Transverse colon (tissue), 4 donors: ENCODE measurements around the gene C5orf24. TPM values are rescaled to one million over a fixed set of nuclear protein-coding genes. Genes with fewer than 3 reads are reported as not detected.
"Not testable (repeated sequence)": the region's sequence is repeated elsewhere in the genome, so short reads cannot be mapped to it uniquely, and the experiment has no call there.

Source experiments
- DNase-seq: peaks from one replicate; pipeline ENCODE4 v3.0.0-alpha.2; 2019
- H3K27ac ChIP-seq, 4 donors: fragments of 200-600 bp; sonication (generic); 2 replicates each; pipeline ENCODE4 v1.5.1; 2016 to 2018; ENCODE audit warnings: inconsistent platforms in 4 of 4
- H3K27me3 ChIP-seq: fragments of 200-600 bp; sonication (generic); 2 replicates; pipeline ENCODE4 v1.5.1; 2017; ENCODE audit warnings: inconsistent platforms
- H3K36me3 ChIP-seq, 4 donors: fragments of 200-600 bp; sonication (generic); 2 replicates each; pipeline ENCODE4 v1.5.1; 2017 to 2019; ENCODE audit warnings: inconsistent platforms in 4 of 4
- H3K4me1 ChIP-seq, 4 donors: fragments of 200-600 bp; sonication (generic); 2 replicates each; pipeline ENCODE4 v1.5.1; 2017 to 2020; ENCODE audit warnings: inconsistent platforms in 4 of 4
- H3K4me3 ChIP-seq, 4 donors: fragments of 200-600 bp; sonication (generic); 1 replicate in 1 of 4; 2 replicates in 3 of 4; pipeline versions ENCODE4 v1.5.1 to v1.6.1; 2017 to 2019; ENCODE audit warnings: inconsistent platforms in 4 of 4
- H3K9me3 ChIP-seq, 2 donors: fragments of 200-600 bp; sonication (generic); 2 replicates each; pipeline ENCODE4 v1.5.1; 2017 to 2019; ENCODE audit warnings: inconsistent platforms in 2 of 2
- EP300 ChIP-seq: sonication (generic); formaldehyde crosslinking; IDR thresholded peaks from one replicate; pipeline ENCODE4 v1.6.1; 2017; ENCODE audit warnings: antibody characterized with exemption, low read depth
- POLR2A ChIP-seq: fragments of 450-650 bp; IDR thresholded peaks from one replicate; pipeline ENCODE4 v1.6.1; 2016; ENCODE audit warnings: antibody characterized with exemption, mild to moderate bottlenecking, moderate library complexity
- POLR2AphosphoS5 ChIP-seq, 3 donors: sonication (generic); formaldehyde crosslinking; IDR thresholded peaks; one replicate each; pipeline ENCODE4 v1.6.1; 2016; ENCODE audit warnings: antibody characterized with exemption in 3 of 3
- WGBS, 2 donors: methylation state at CpG; one replicate each; pipeline ENCODE4 v1.1.5; 2018; ENCODE audit warnings: low coverage in 1 of 2; 5-methylcytosine and 5-hydroxymethylcytosine counted together
- in situ Hi-C, 4 donors: fragments of 200-750 bp; cut with MboI; loops; one replicate each; pipeline versions ENCODE4 v1.15.0 to v1.15.1; 2017; ENCODE audit warnings: low sequenced_read_pairs in 3 of 4, low pct_ligation_motif_present in 1 of 4, low pct_unique_long_range_greater_than_20kb in 1 of 4
- intact Hi-C: fragments of 100-400 bp; cut with DNase I; formaldehyde crosslinking; loops from one replicate; pipeline ENCODE4 v1.15.1; 2023; ENCODE audit warnings: low total_unique reads
- total RNA-seq, 4 donors: library from RNA; depleted of rRNA; stranded (reverse); fragments of >200 nt; gene quantifications; one replicate each; pipeline ENCODE4 v1.1.0, GENCODE V29; 2016
- TF ChIP-seq, protein P1 (sequence below), 5 experiments: fragments of 200-600 bp in 3 of 5; fragments of 450-650 bp in 2 of 5; sonication (generic) in 3 of 5; IDR thresholded peaks; 1 replicate in 2 of 5; 2 replicates in 3 of 5; pipeline ENCODE4 v1.5.1; 2016 to 2017; ENCODE audit warnings: antibody characterized with exemption in 5 of 5, inconsistent platforms in 3 of 5, mild to moderate bottlenecking in 2 of 5, moderate library complexity in 1 of 5

C5orf24 gene
- total RNA-seq, 4 donors from 2014 or later = 22.8 to 41.9 (median 34.9) TPM

DNA sequence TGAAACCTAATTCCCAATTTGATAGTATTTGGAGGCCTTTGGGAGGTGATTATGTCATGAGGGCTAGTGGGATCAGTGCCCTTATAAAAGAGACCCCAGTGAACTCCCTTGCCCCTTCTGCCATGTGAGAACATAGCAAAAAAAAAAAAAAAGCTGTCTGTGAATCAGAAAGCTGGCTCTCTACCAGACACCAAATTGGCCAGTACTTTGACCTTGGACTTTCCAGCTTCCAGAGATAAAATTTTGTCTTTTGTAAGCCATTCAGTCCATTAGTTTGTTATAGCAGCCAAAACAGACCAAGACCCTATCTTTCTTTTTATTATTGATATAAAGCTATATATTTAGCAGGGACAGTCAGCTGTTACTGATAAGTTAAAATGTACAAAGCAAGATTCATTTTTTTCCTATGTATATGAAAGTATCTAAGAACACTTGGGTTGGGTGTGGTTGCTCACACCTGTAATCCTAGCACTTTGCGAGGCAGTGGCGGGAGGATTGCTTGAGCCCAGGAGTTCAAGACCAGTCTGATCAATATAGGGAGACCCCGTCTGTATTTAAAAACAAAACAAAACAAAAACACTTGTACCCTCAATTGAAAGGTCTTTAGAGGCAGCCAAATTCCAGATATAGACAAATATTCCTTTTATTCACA lies 8.1 kb upstream of the C5orf24 start:
- peak overlapping the region in 3 of 4 donors; percentile 8 to 21 (median 17) for H3K27ac ChIP-seq
- intact Hi-C loops (no loop called here), in situ Hi-C loops (no loop called here)
- DNase-seq = peak; percentile 29
- no peaks in the 10 kb centered on the region for H3K9me3 ChIP-seq
- TF ChIP-seq, protein P1, sequence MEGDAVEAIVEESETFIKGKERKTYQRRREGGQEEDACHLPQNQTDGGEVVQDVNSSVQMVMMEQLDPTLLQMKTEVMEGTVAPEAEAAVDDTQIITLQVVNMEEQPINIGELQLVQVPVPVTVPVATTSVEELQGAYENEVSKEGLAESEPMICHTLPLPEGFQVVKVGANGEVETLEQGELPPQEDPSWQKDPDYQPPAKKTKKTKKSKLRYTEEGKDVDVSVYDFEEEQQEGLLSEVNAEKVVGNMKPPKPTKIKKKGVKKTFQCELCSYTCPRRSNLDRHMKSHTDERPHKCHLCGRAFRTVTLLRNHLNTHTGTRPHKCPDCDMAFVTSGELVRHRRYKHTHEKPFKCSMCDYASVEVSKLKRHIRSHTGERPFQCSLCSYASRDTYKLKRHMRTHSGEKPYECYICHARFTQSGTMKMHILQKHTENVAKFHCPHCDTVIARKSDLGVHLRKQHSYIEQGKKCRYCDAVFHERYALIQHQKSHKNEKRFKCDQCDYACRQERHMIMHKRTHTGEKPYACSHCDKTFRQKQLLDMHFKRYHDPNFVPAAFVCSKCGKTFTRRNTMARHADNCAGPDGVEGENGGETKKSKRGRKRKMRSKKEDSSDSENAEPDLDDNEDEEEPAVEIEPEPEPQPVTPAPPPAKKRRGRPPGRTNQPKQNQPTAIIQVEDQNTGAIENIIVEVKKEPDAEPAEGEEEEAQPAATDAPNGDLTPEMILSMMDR (IDR thresholded peaks at IDR 0.05) = no peak
- 47 to 71% methylated on average over 3 of the region's 3 CpGs for WGBS, 2 donors
- no peaks in the 10 kb centered on the region for H3K27me3 ChIP-seq
- peaks cover 0 to 11% (median 0%) of the 10 kb centered on the region in 4 donors for H3K4me1 ChIP-seq
- peaks cover 0 to 4% (median 2%) of the 10 kb centered on the region in 4 donors for H3K36me3 ChIP-seq
- no peak overlapping the region for H3K4me3 ChIP-seq

DNA sequence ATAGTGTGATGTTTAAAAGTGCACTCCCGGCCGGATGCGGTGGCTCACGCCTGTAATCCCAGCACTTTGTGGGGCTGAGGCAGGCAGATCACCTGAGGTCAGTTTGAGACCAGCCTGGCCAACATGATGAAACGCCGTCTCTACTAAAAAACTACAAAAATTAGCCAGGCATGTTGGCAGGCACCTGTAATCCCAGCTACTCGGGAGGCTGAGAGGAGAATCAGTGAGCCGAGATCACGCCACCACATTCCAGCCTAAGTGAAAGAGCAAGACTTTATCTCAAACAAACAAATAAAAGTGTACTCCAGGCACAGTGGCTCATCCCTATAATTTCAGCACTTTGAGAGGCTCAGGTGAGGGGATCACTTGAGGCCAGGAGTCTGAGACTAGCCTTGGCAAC lies 7.4 kb upstream of the C5orf24 start:
- 93 to 95% methylated on average over 9 of the region's 9 CpGs for WGBS, 2 donors
- in situ Hi-C loops, H3K4me3 ChIP-seq, H3K27me3 ChIP-seq, intact Hi-C loops, H3K9me3 ChIP-seq, H3K36me3 ChIP-seq, DNase-seq: not testable (repeated sequence)
- Histone ChIP-seq H3K27ac (peak overlapping the region in 1 of 4 donors; percentile 8), H3K4me1 (peaks cover 0 to 11% (median 0%) of the 10 kb centered on the region in 4 donors)

DNA sequence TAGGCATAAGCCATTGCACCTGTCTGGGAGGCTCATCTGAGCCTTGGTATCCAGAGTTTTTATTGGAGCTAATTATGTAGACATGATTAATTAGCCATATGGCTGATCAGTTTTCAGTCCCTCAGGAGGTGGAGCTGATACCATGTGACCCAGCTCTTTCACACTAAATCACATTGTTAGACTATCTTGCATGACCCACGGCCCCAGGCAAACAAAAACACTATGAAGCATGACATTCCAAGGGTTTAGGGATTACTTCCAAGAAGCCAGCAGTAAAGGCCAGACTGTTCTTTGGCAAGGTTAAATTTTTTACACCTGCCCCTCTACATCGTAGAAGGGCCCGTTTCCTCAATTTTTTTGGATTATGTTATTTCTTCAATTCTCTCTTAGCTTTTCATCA lies 5.0 kb upstream of the C5orf24 start:
- H3K4me1 ChIP-seq = peaks cover 0 to 21% (median 3%) of the 10 kb centered on the region in 4 donors
- intact Hi-C loops = no loop called here
- H3K9me3 ChIP-seq = no peaks in the 10 kb centered on the region
- in situ Hi-C loops = loop anchor here in 1 of 4 donors (10.0 kb wide), 1 partner anchor 64 kb away; the partner anchor contains the start of gene PCBD2
- TF ChIP-seq POLR2AphosphoS5 (IDR thresholded peaks at IDR 0.05) (no peak), EP300 (no peak), POLR2A (no peak)
- TF ChIP-seq, protein P1 (IDR thresholded peaks at IDR 0.05) = no peak
- no peak overlapping the region for H3K4me3 ChIP-seq
- 94 to 100% methylated on average over 2 to 3 of the region's 3 CpGs for WGBS, 2 donors
- peaks cover 0 to 4% (median 0%) of the 10 kb centered on the region in 4 donors for H3K36me3 ChIP-seq
- no peaks in the 10 kb centered on the region for H3K27me3 ChIP-seq
- H3K27ac ChIP-seq = no peak overlapping the region
- DNase-seq = no peak

DNA sequence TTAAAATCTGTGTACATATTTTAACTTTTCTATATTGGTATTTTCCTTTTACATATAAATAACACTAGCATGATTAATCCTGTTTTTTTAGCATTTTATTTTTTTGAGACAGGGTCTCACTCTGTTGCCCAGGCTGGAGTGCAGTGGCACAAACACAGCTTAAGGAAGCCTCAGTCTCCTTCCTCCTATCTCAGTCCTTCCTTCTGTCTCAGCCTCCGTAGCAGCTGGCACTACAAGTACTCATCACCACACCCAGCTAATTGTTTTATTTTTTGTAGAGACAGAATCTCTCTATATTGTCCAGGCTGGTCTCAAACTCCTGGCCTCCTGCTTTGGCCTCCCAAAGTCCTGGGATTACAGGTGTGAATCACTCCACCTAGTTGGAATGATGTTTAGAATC lies 1.5 kb upstream of the C5orf24 start:
- Histone ChIP-seq H3K4me1 (peaks cover 11 to 32% (median 22%) of the 10 kb centered on the region in 4 donors), H3K9me3 (no peaks in the 10 kb centered on the region), H3K27ac (no peak overlapping the region), H3K36me3 (peaks cover 0 to 4% (median 0%) of the 10 kb centered on the region in 4 donors), H3K4me3 (no peak overlapping the region), H3K27me3 (no peaks in the 10 kb centered on the region)
- WGBS, 2 donors = 67 to 83% methylated on average over 1 of the region's 1 CpG
- intact Hi-C loops (no loop called here), in situ Hi-C loops (loop anchor here in 1 of 4 donors (10.0 kb wide), 1 partner anchor 61 kb away; the partner anchor contains the start of gene PCBD2)
- TF ChIP-seq EP300 (no peak), POLR2AphosphoS5 (IDR thresholded peaks at IDR 0.05) (no peak), POLR2A (no peak)
- TF ChIP-seq, protein P1 (IDR thresholded peaks at IDR 0.05) = no peak
- no peak for DNase-seq
